ENCODE data around the gene TTLL9. TPM values are rescaled to one million over a fixed set of nuclear protein-coding genes. Genes with fewer than 3 reads are reported as not detected.

TTLL9 gene
- total RNA-seq, 4 donors from 2014 or later = 0.49 to 0.68 TPM; not detected in 2

DNA sequence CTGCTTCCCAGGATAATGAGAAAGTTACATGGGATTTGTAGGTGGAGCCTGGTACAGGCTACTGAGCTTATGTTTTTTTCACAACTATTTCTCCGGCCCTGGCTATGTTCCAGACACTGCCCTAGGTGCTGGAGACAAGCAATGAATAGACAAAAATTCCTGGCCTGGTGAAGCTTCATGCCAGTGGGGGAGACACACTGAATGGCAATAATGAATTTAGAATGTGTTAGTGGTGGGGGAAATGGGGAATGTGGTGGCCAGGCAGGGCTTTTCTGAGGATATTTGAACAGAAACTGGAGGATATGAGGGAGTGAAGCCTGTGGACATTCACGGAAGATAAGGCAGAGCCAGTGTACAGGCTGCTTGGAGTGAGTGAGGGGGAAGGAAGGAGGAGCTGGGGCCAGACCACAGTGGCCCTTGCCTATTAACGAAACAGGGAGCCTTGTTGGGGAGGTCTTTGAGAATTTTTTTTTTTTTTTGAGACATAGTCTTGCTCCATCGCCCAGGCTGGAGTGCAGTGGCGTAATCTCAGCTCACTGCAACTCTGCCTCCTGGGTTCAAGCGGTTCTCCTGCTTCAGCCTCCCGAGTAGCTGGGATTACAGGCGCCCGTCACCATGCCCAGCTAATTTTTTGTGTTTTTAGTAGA lies 31.7 kb upstream of the TTLL9 start:
- WGBS = 81% methylated on average over 9 of the region's 9 CpGs
- no peak for TF ChIP-seq POLR2A (IDR thresholded peaks at IDR 0.05)
- TF ChIP-seq, protein P1, sequence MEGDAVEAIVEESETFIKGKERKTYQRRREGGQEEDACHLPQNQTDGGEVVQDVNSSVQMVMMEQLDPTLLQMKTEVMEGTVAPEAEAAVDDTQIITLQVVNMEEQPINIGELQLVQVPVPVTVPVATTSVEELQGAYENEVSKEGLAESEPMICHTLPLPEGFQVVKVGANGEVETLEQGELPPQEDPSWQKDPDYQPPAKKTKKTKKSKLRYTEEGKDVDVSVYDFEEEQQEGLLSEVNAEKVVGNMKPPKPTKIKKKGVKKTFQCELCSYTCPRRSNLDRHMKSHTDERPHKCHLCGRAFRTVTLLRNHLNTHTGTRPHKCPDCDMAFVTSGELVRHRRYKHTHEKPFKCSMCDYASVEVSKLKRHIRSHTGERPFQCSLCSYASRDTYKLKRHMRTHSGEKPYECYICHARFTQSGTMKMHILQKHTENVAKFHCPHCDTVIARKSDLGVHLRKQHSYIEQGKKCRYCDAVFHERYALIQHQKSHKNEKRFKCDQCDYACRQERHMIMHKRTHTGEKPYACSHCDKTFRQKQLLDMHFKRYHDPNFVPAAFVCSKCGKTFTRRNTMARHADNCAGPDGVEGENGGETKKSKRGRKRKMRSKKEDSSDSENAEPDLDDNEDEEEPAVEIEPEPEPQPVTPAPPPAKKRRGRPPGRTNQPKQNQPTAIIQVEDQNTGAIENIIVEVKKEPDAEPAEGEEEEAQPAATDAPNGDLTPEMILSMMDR (IDR thresholded peaks at IDR 0.05) = no peak
- no peak for TF ChIP-seq EP300 (IDR thresholded peaks at IDR 0.05)
- TF ChIP-seq POLR2AphosphoS5 (IDR thresholded peaks at IDR 0.05) = no peak
- H3K4me3 ChIP-seq = no peak overlapping the region
- no peak for DNase-seq (ENCODE audit: low spot score in 2 of 2)
- H3K27ac ChIP-seq = no peak overlapping the region
- no peaks in the 10 kb centered on the region for H3K27me3 ChIP-seq
- no peaks in the 10 kb centered on the region for H3K36me3 ChIP-seq
- no peaks in the 10 kb centered on the region for H3K9me3 ChIP-seq
- H3K4me1 ChIP-seq = peaks cover 25% of the 10 kb centered on the region

- H3K27ac ChIP-seq = no peak overlapping the region
- TF ChIP-seq POLR2A (IDR thresholded peaks at IDR 0.05) (no peak), EP300 (IDR thresholded peaks at IDR 0.05) (no peak), POLR2AphosphoS5 (IDR thresholded peaks at IDR 0.05) (no peak)
- TF ChIP-seq, protein P1 (IDR thresholded peaks at IDR 0.05) = no peak
- 68% methylated on average over 5 of the region's 5 CpGs for WGBS
- no peaks in the 10 kb centered on the region for H3K9me3 ChIP-seq
- H3K4me1 ChIP-seq = peaks cover 25% of the 10 kb centered on the region
- no peaks in the 10 kb centered on the region for H3K27me3 ChIP-seq
- no peaks in the 10 kb centered on the region for H3K36me3 ChIP-seq
- no peak overlapping the region for H3K4me3 ChIP-seq
- no peak for DNase-seq (ENCODE audit: low spot score in 2 of 2)
These were observed 30.5 kb upstream of the TTLL9 start for GRCh38 chr20:31839782-31840487.

- 81% methylated on average over 12 of the region's 15 CpGs for WGBS
- TF ChIP-seq EP300 (IDR thresholded peaks at IDR 0.05) (no peak), POLR2AphosphoS5 (IDR thresholded peaks at IDR 0.05) (no peak), POLR2A (IDR thresholded peaks at IDR 0.05) (no peak)
- TF ChIP-seq, protein P1 (IDR thresholded peaks at IDR 0.05) = no peak
- peaks cover 16% of the 10 kb centered on the region for H3K4me1 ChIP-seq
These were observed 29.3 kb upstream of the TTLL9 start for GRCh38 chr20:31840906-31841816.

GRCh38 chr20:31841928-31842327 lies 28.5 kb upstream of the TTLL9 start:
- no peak for TF ChIP-seq POLR2A (IDR thresholded peaks at IDR 0.05)
- TF ChIP-seq, protein P1 (IDR thresholded peaks at IDR 0.05) = no peak
- no peak for TF ChIP-seq EP300 (IDR thresholded peaks at IDR 0.05)
- no peak for TF ChIP-seq POLR2AphosphoS5 (IDR thresholded peaks at IDR 0.05)
- no peak overlapping the region for H3K4me3 ChIP-seq
- WGBS = 63% methylated on average over 6 of the region's 8 CpGs
- no peaks in the 10 kb centered on the region for H3K27me3 ChIP-seq
- no peaks in the 10 kb centered on the region for H3K9me3 ChIP-seq
- no peak for DNase-seq (ENCODE audit: low spot score in 2 of 2)
- H3K36me3 ChIP-seq = no peaks in the 10 kb centered on the region
- peaks cover 9% of the 10 kb centered on the region for H3K4me1 ChIP-seq
- H3K27ac ChIP-seq = no peak overlapping the region

More at GRCh38 chr20:31840906-31841816, 29.3 kb upstream of the TTLL9 start:
- Histone ChIP-seq H3K27me3 (no peaks in the 10 kb centered on the region), H3K9me3 (no peaks in the 10 kb centered on the region), H3K4me3 (no peak overlapping the region), H3K36me3 (no peaks in the 10 kb centered on the region), H3K27ac (no peak overlapping the region)
- DNase-seq (ENCODE audit: low spot score in 2 of 2) = no peak

Data from suprapubic skin (tissue), 4 donors.